ENCODE data around the gene RNF180. TPM values are rescaled to one million over a fixed set of nuclear protein-coding genes. Genes with fewer than 3 reads are reported as not detected.
"Not testable (repeated sequence)": the region's sequence is repeated elsewhere in the genome, so short reads cannot be mapped to it uniquely, and the experiment has no call there.

RNF180 gene
- polyA plus RNA-seq, 3 donors from 2014 or later, result not detected

GRCh38 chr5:64195981-64196380 is 30.3 kb downstream of the RNF180 start:
- no peak for DNase-seq
- no peaks in the 10 kb centered on the region for H3K27me3 Mint-ChIP-seq (ENCODE audit: low read depth in 3 of 3)
- H3K4me3 Mint-ChIP-seq, result no peak overlapping the region
- no peaks in the 10 kb centered on the region for H3K4me1 Mint-ChIP-seq
- no peak overlapping the region for H3K27ac Mint-ChIP-seq
- H3K36me3 Mint-ChIP-seq, result peaks cover 0 to 3% (median 0%) of the 10 kb centered on the region in 3 donors
- peaks cover 2 to 13% (median 5%) of the 10 kb centered on the region in 6 donors for H3K9me3 Mint-ChIP-seq

- Mint-ChIP-seq H3K4me1 (no peaks in the 10 kb centered on the region), H3K9me3 (peaks cover 2 to 12% (median 5%) of the 10 kb centered on the region in 6 donors), H3K27ac (no peak overlapping the region), H3K4me3 (no peak overlapping the region), H3K36me3 (peaks cover 0 to 3% (median 0%) of the 10 kb centered on the region in 3 donors), H3K27me3 (ENCODE audit: low read depth in 3 of 3) (no peaks in the 10 kb centered on the region)
- DNase-seq, result no peak
Measured at GRCh38 chr5:64199425-64199824, 33.8 kb downstream of the RNF180 start.

- Mint-ChIP-seq H3K9me3 (peaks cover 2 to 10% (median 3%) of the 10 kb centered on the region in 6 donors), H3K27ac (no peak overlapping the region), H3K4me1 (no peaks in the 10 kb centered on the region), H3K36me3 (peaks cover 0 to 3% (median 0%) of the 10 kb centered on the region in 3 donors), H3K4me3 (no peak overlapping the region), H3K27me3 (ENCODE audit: low read depth in 3 of 3) (no peaks in the 10 kb centered on the region)
- DNase-seq, result no peak
Measured at GRCh38 chr5:64201996-64202395, 36.4 kb downstream of the RNF180 start.

GRCh38 chr5:64206653-64207052 is 41.0 kb downstream of the RNF180 start:
- peaks cover 0 to 5% (median 3%) of the 10 kb centered on the region in 3 donors for H3K27me3 Mint-ChIP-seq (ENCODE audit: low read depth in 3 of 3)

GRCh38 chr5:64207978-64208377 is 42.3 kb downstream of the RNF180 start:
- Mint-ChIP-seq H3K4me3 (no peak overlapping the region), H3K36me3 (no peaks in the 10 kb centered on the region), H3K27ac (no peak overlapping the region), H3K27me3 (ENCODE audit: low read depth in 3 of 3) (peaks cover 0 to 5% (median 3%) of the 10 kb centered on the region in 3 donors), H3K4me1 (no peaks in the 10 kb centered on the region), H3K9me3 (peaks cover 0 to 11% (median 2%) of the 10 kb centered on the region in 6 donors)
- no peak for DNase-seq

More at GRCh38 chr5:64206653-64207052, 41.0 kb downstream of the RNF180 start:
- H3K4me1 Mint-ChIP-seq, result no peaks in the 10 kb centered on the region
- no peak for DNase-seq
- H3K36me3 Mint-ChIP-seq, result no peaks in the 10 kb centered on the region
- peaks cover 0 to 11% (median 2%) of the 10 kb centered on the region in 6 donors for H3K9me3 Mint-ChIP-seq
- no peak overlapping the region for H3K27ac Mint-ChIP-seq
- no peak overlapping the region for H3K4me3 Mint-ChIP-seq

GRCh38 chr5:64209353-64209752 is 43.7 kb downstream of the RNF180 start:
- peaks cover 0 to 11% (median 2%) of the 10 kb centered on the region in 6 donors for H3K9me3 Mint-ChIP-seq
- H3K4me3 Mint-ChIP-seq, result no peak overlapping the region
- no peak for DNase-seq
- no peak overlapping the region for H3K27ac Mint-ChIP-seq
- H3K27me3 Mint-ChIP-seq (ENCODE audit: low read depth in 3 of 3), result peaks cover 0 to 5% (median 3%) of the 10 kb centered on the region in 3 donors
- no peaks in the 10 kb centered on the region for H3K36me3 Mint-ChIP-seq
- H3K4me1 Mint-ChIP-seq, result no peaks in the 10 kb centered on the region

- Mint-ChIP-seq H3K36me3 (no peaks in the 10 kb centered on the region), H3K27ac (no peak overlapping the region), H3K4me3 (no peak overlapping the region), H3K4me1 (no peaks in the 10 kb centered on the region), H3K27me3 (ENCODE audit: low read depth in 3 of 3) (peaks cover 0 to 5% (median 3%) of the 10 kb centered on the region in 3 donors), H3K9me3 (peaks cover 0 to 11% (median 2%) of the 10 kb centered on the region in 6 donors)
- no peak for DNase-seq
Measured at GRCh38 chr5:64210866-64211265, 45.2 kb downstream of the RNF180 start.

GRCh38 chr5:64213011-64213410 is 47.4 kb downstream of the RNF180 start:
- Mint-ChIP-seq H3K9me3 (peaks cover 0 to 8% (median 2%) of the 10 kb centered on the region in 6 donors), H3K4me3 (no peak overlapping the region)
- DNase-seq, result no peak

GRCh38 chr5:64213531-64213930 is 47.9 kb downstream of the RNF180 start:
- Mint-ChIP-seq H3K27ac (no peak overlapping the region), H3K4me3 (no peak overlapping the region), H3K4me1 (no peaks in the 10 kb centered on the region), H3K36me3 (no peaks in the 10 kb centered on the region), H3K9me3 (peaks cover 0 to 8% (median 2%) of the 10 kb centered on the region in 6 donors), H3K27me3 (ENCODE audit: low read depth in 3 of 3) (peaks cover 0 to 5% (median 2%) of the 10 kb centered on the region in 3 donors)
- DNase-seq, result no peak

More at GRCh38 chr5:64213011-64213410, 47.4 kb downstream of the RNF180 start:
- peaks cover 0 to 5% (median 0%) of the 10 kb centered on the region in 3 donors for H3K27me3 Mint-ChIP-seq (ENCODE audit: low read depth in 3 of 3)
- no peaks in the 10 kb centered on the region for H3K36me3 Mint-ChIP-seq
- no peaks in the 10 kb centered on the region for H3K4me1 Mint-ChIP-seq
- H3K27ac Mint-ChIP-seq, result no peak overlapping the region

GRCh38 chr5:64214132-64214531 is 48.5 kb downstream of the RNF180 start:
- Mint-ChIP-seq H3K27ac (peak overlapping the region in 1 of 6 donors; percentile 51), H3K4me3 (no peak overlapping the region), H3K9me3 (peaks cover 0 to 8% (median 2%) of the 10 kb centered on the region in 6 donors), H3K4me1 (no peaks in the 10 kb centered on the region), H3K36me3 (no peaks in the 10 kb centered on the region), H3K27me3 (ENCODE audit: low read depth in 3 of 3) (peaks cover 0 to 5% (median 2%) of the 10 kb centered on the region in 3 donors)
- DNase-seq, result no peak

- no peak for DNase-seq
- Mint-ChIP-seq H3K4me3 (no peak overlapping the region), H3K27ac (no peak overlapping the region), H3K27me3 (ENCODE audit: low read depth in 3 of 3) (peaks cover 0 to 2% (median 2%) of the 10 kb centered on the region in 3 donors), H3K4me1 (no peaks in the 10 kb centered on the region), H3K36me3 (no peaks in the 10 kb centered on the region), H3K9me3 (peaks cover 0 to 3% (median 0%) of the 10 kb centered on the region in 6 donors)
Measured at GRCh38 chr5:64221911-64222310, 56.3 kb downstream of the RNF180 start.

- not testable (repeated sequence) for H3K36me3 Mint-ChIP-seq; H3K4me1 Mint-ChIP-seq; H3K27ac Mint-ChIP-seq; H3K9me3 Mint-ChIP-seq; H3K4me3 Mint-ChIP-seq; DNase-seq; H3K27me3 Mint-ChIP-seq (ENCODE audit: low read depth in 3 of 3)
Measured at GRCh38 chr5:64225286-64225981, 59.8 kb downstream of the RNF180 start.

- not testable (repeated sequence) for H3K36me3 Mint-ChIP-seq; H3K9me3 Mint-ChIP-seq; H3K27me3 Mint-ChIP-seq (ENCODE audit: low read depth in 3 of 3)
Measured at GRCh38 chr5:64227131-64227537, 61.5 kb downstream of the RNF180 start.

GRCh38 chr5:64229163-64229774 is 63.6 kb downstream of the RNF180 start:
- Mint-ChIP-seq H3K4me3 (no peak overlapping the region), H3K27ac (no peak overlapping the region), H3K36me3 (no peaks in the 10 kb centered on the region), H3K27me3 (ENCODE audit: low read depth in 3 of 3) (peaks cover 0 to 2% (median 0%) of the 10 kb centered on the region in 3 donors), H3K9me3 (peaks cover 0 to 4% (median 0%) of the 10 kb centered on the region in 6 donors), H3K4me1 (no peaks in the 10 kb centered on the region)
- DNase-seq, result no peak

More at GRCh38 chr5:64227131-64227537, 61.5 kb downstream of the RNF180 start:
- H3K27ac Mint-ChIP-seq, H3K4me1 Mint-ChIP-seq, DNase-seq, H3K4me3 Mint-ChIP-seq: not testable (repeated sequence)
